Peyer's patch (tissue), 4 donors: Measurements from ENCODE around the gene ACTL7A. TPM values are rescaled to one million over a fixed set of nuclear protein-coding genes. Genes with fewer than 3 reads are reported as not detected.
"Not testable (repeated sequence)": the region's sequence is repeated elsewhere in the genome, so short reads cannot be mapped to it uniquely, and the experiment has no call there.

Experiments
- DNase-seq, 3 donors: peaks; one replicate each; pipeline ENCODE4 v3.0.0-alpha.2; 2017 to 2019
- H3K27ac ChIP-seq, 4 donors: fragments of 200-600 bp; sonication (generic); one replicate each; pipeline ENCODE4 v1.5.1; 2016 to 2019
- H3K27me3 ChIP-seq, 2 donors: fragments of 200-600 bp; sonication (generic); one replicate each; pipeline ENCODE4 v1.5.1; 2019
- H3K36me3 ChIP-seq, 3 donors: fragments of 200-600 bp; sonication (generic); one replicate each; pipeline ENCODE4 v1.5.1; 2016 to 2019
- H3K4me1 ChIP-seq, 4 donors: fragments of 200-600 bp; sonication (generic); one replicate each; pipeline ENCODE4 v1.5.1; 2016 to 2019
- H3K4me3 ChIP-seq, 4 donors: fragments of 200-600 bp; sonication (generic); 1 replicate in 3 of 4; 2 replicates in 1 of 4; pipeline ENCODE4 v1.5.1; 2016 to 2019; ENCODE audit warnings: mild to moderate bottlenecking in 1 of 4
- H3K9me3 ChIP-seq, 4 donors: fragments of 200-600 bp; sonication (generic); one replicate each; pipeline ENCODE4 v1.5.1; 2016 to 2019; ENCODE audit warnings: mild to moderate bottlenecking in 1 of 4
- CTCF ChIP-seq, 6 experiments: fragments of 450-650 bp in 4 of 6; fragments of 200-600 bp in 2 of 6; sonication (generic) in 1 of 6; IDR thresholded peaks; one replicate each; pipeline ENCODE4 v1.5.1; 2017 to 2019; ENCODE audit warnings: antibody characterized with exemption in 6 of 6, mild to moderate bottlenecking in 3 of 6, moderate library complexity in 1 of 6
- POLR2A ChIP-seq, 2 donors: fragments of 450-650 bp; IDR thresholded peaks; one replicate each; pipeline ENCODE4 v1.5.1; 2017; ENCODE audit warnings: antibody characterized with exemption in 2 of 2, mild to moderate bottlenecking in 2 of 2, moderate library complexity in 2 of 2
- total RNA-seq, 4 donors: library from RNA; depleted of rRNA; stranded (reverse); fragments of >200 nt; gene quantifications; one replicate each; pipeline ENCODE4 v1.1.0, GENCODE V29; 2016

ACTL7A gene
- total RNA-seq, 4 donors from 2014 or later: not detected

- Histone ChIP-seq H3K9me3 (no peaks in the 10 kb centered on the region), H3K36me3 (no peaks in the 10 kb centered on the region), H3K4me3 (no peak overlapping the region), H3K27me3 (no peaks in the 10 kb centered on the region), H3K27ac (no peak overlapping the region), H3K4me1 (no peaks in the 10 kb centered on the region)
- no peak for DNase-seq
- no peak for TF ChIP-seq POLR2A (IDR thresholded peaks at IDR 0.05)
- no peak for TF ChIP-seq CTCF (IDR thresholded peaks at IDR 0.05)
These were observed 19.3 kb upstream of the ACTL7A start for GRCh38 chr9:108842610-108843295.

- no peak for TF ChIP-seq CTCF (IDR thresholded peaks at IDR 0.05)
- TF ChIP-seq POLR2A (IDR thresholded peaks at IDR 0.05): no peak
- Histone ChIP-seq H3K4me1 (no peaks in the 10 kb centered on the region), H3K36me3 (no peaks in the 10 kb centered on the region), H3K27me3 (no peaks in the 10 kb centered on the region), H3K9me3 (no peaks in the 10 kb centered on the region), H3K4me3 (no peak overlapping the region), H3K27ac (no peak overlapping the region)
- DNase-seq: no peak
These were observed 17.7 kb upstream of the ACTL7A start for GRCh38 chr9:108844391-108844790.

- Histone ChIP-seq H3K9me3 (no peaks in the 10 kb centered on the region), H3K27me3 (no peaks in the 10 kb centered on the region), H3K27ac (no peak overlapping the region), H3K4me1 (no peaks in the 10 kb centered on the region), H3K36me3 (no peaks in the 10 kb centered on the region), H3K4me3 (no peak overlapping the region)
- DNase-seq: no peak
- TF ChIP-seq CTCF (IDR thresholded peaks at IDR 0.05): no peak
- no peak for TF ChIP-seq POLR2A (IDR thresholded peaks at IDR 0.05)
These were observed 17.2 kb upstream of the ACTL7A start for GRCh38 chr9:108844856-108845255.

GRCh38 chr9:108845507-108845906 is 16.6 kb upstream of the ACTL7A start:
- no peaks in the 10 kb centered on the region for H3K27me3 ChIP-seq
- no peaks in the 10 kb centered on the region for H3K4me1 ChIP-seq
- H3K27ac ChIP-seq: no peak overlapping the region
- DNase-seq: no peak
- TF ChIP-seq CTCF (IDR thresholded peaks at IDR 0.05) (no peak), POLR2A (IDR thresholded peaks at IDR 0.05) (no peak)
- no peaks in the 10 kb centered on the region for H3K36me3 ChIP-seq
- H3K4me3 ChIP-seq: no peak overlapping the region
- no peaks in the 10 kb centered on the region for H3K9me3 ChIP-seq

- no peak for DNase-seq
- TF ChIP-seq POLR2A (IDR thresholded peaks at IDR 0.05): no peak
- TF ChIP-seq CTCF (IDR thresholded peaks at IDR 0.05): no peak
- Histone ChIP-seq H3K27ac (no peak overlapping the region), H3K4me1 (no peaks in the 10 kb centered on the region), H3K36me3 (no peaks in the 10 kb centered on the region), H3K9me3 (no peaks in the 10 kb centered on the region), H3K4me3 (no peak overlapping the region), H3K27me3 (no peaks in the 10 kb centered on the region)
These were observed 16.1 kb upstream of the ACTL7A start for GRCh38 chr9:108845947-108846346.

- H3K27ac ChIP-seq, H3K36me3 ChIP-seq, H3K27me3 ChIP-seq, H3K4me1 ChIP-seq, DNase-seq, H3K9me3 ChIP-seq, H3K4me3 ChIP-seq: not testable (repeated sequence)
These were observed 13.8 kb upstream of the ACTL7A start for GRCh38 chr9:108848296-108848695.
